KBM-7 (cell line): Measurements from ENCODE around the gene SNTN.

Experiments
- DNase-seq: peaks from one replicate; pipeline ENCODE4 v3.0.0-alpha.2; 2015
- in situ Hi-C: fragments of 300-500 bp; cut with MboI; formaldehyde crosslinking; loops from 2 replicates; pipeline ENCODE4 v1.14.3; 2020; ENCODE audit warnings: low sequenced_read_pairs, low pct_unique_long_range_greater_than_20kb, mixed read lengths

SNTN gene

GRCh38 chr3:63662500-63662899 is 10.0 kb downstream of the SNTN start:
- in situ Hi-C loops, result no loop called here

DNA sequence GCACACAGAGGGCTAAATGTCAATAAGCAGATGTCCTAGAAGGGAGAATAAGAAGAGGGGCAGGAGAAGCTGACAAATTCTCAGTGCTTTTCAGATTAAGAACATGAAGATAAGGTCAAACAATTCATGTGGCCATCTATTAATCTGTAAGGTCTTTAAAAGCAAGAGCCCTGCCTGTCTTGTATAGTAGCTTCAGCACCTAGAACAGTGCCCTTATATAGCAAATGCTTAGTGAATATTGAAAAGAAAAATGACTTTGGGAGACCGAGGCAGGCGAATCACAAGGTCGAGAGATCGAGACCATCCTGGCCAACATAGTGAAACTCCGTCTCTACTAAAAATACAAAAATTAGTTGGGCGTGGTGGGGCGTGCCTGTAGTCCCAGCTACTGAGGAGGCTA is 18.1 kb downstream of the SNTN start:
- in situ Hi-C loops, result no loop called here
- DNase-seq, result no peak

More at GRCh38 chr3:63662500-63662899, 10.0 kb downstream of the SNTN start:
- DNase-seq, result no peak

DNA sequence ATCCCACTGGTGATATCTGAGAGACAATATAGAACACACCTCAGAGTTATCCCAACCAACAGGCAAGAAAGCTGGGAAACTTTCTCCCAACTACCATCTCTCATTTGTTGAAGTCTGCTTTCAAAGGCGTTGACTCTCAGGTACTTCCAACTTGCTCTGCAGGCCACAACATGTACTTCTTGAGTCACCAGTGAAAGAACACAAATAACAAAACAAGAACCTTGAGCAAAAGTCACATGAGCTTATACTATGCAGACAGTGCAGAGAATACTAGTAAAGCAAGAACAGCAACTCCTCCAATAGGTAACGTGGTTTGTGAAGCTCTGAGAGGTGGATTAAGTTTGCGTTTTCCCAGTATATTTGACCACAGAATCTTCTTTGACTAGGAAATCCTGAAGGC is 20.6 kb downstream of the SNTN start:
- no peak for DNase-seq

DNA sequence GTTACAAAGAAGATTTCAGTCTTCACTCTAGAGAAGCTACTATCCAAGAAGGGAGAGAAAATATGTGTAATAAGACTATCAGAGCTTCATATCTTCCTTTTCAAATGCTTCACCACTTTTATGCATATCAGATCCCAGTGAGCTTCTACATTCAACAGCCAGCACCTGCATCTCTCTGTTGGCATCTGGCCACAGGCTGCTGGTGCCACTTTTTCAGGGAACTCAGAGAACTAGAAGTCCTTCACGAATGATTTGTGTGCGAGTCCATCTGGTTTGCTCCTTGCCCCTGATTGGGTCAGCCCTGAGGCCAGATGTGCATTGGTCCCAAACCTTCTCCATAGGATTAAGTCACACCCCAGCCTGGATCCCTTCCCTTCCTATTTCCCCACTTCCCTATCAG is 22.1 kb downstream of the SNTN start:
- in situ Hi-C loops, result no loop called here
- DNase-seq, result no peak

More for the DNA sequence above, 20.6 kb downstream of the SNTN start:
- in situ Hi-C loops, result no loop called here

DNA sequence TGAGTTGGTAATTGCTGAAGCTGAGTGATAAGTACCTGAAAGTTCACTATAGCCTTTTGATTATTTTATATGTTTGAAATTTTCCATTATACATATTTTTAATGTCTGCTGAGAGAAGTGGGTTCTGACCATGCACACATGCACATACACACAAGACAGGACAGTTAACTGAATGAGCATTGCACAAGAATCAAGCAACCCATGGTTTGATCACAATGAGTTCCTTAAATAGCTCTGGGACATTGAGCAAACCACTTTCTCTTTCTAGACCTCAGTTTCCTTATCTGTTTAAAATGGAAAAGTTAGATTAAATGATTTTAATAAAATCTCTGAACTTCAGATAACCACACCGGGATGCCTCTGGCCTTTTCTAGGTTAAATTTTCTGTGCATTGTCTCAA is 26.7 kb downstream of the SNTN start:
- in situ Hi-C loops, result no loop called here

GRCh38 chr3:63684081-63684480 is 31.6 kb downstream of the SNTN start:
- DNase-seq, result no peak
- in situ Hi-C loops, result no loop called here

More for the DNA sequence above, 26.7 kb downstream of the SNTN start:
- no peak for DNase-seq

DNA sequence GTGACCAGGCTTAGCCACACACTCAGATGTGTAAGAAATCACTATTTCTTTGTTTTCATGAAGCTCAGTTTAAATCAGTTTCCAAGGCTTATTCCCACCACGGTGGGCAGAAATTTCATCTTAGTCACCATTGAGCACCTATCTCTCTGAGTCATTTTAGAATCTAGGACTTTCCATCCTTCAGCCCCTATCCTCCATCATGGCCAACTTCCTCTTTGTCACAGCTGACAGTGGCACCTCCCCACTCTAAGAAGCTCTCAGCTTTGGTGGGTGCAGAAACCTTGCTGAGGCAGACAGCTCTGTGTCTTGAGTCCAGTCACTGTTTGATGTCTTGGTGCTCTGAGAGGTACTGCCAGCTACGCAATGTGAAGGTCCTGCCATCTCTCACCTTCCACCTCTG is 32.9 kb downstream of the SNTN start:
- in situ Hi-C loops, result no loop called here
- DNase-seq, result no peak

DNA sequence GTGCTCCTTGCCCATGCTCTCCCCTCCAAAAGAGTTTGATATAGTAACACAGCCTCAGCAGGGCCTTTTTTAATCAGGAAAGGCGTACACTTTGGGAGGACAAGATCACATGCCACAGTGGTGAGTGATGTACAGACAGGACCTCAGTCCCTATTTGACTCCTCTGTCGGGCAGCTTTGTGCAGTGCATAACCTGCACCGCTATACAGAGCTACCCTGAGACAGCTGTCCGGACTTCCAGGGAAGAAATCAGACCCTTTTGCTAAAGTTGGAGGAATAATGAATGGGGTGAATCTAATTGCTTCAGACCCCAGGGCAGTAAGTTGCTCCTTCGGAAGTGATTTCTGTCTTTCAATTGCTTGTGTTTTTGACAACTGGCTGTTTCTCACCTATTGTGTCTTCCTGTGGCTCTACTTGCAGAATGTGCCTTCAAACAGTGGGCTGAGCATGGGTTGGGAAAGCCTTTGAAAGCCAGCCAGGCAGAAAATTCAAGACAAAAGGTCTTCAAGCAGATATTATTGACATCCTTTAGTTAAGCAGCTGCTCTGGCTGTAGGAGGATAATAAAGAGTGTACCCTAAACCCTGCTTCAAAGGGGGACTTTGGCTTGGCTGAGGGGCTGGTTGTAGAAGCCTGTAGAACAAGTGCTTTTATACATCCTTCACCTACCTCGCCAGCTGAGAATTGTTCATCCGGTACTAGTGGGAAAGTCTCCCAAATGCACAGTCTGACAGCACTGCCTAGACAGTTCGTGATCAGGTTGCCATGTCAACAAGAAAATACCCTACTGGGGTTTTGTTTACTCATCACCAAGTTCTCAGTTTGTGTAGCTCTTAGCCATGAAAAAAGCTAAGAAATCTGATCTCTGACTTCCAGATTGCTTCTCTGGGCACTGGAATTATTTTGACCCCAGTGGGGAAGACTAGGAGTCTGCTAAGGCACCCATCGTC is 35.1 kb downstream of the SNTN start:
- in situ Hi-C loops, result no loop called here
- no peak for DNase-seq

- no peak for DNase-seq
Measured at GRCh38 chr3:63689285-63689684, 36.8 kb downstream of the SNTN start.

GRCh38 chr3:63693351-63693750 is 40.9 kb downstream of the SNTN start:
- DNase-seq, result no peak

More at GRCh38 chr3:63689285-63689684, 36.8 kb downstream of the SNTN start:
- in situ Hi-C loops, result no loop called here

GRCh38 chr3:63705092-63705645 is 52.7 kb downstream of the SNTN start:
- in situ Hi-C loops, result no loop called here
- no peak for DNase-seq

More at GRCh38 chr3:63693351-63693750, 40.9 kb downstream of the SNTN start:
- in situ Hi-C loops, result no loop called here

- DNase-seq, result no peak
- in situ Hi-C loops, result no loop called here
Measured at GRCh38 chr3:63706321-63707085, 54.0 kb downstream of the SNTN start.

- in situ Hi-C loops, result no loop called here
- no peak for DNase-seq
Measured at GRCh38 chr3:63707731-63708130, 55.3 kb downstream of the SNTN start.

- in situ Hi-C loops, result no loop called here
- no peak for DNase-seq
Measured at GRCh38 chr3:63709576-63709975, 57.1 kb downstream of the SNTN start.
